GM21423 (cell line): ENCODE data around the gene ZBTB32.
"Not testable (repeated sequence)": the region's sequence is repeated elsewhere in the genome, so short reads cannot be mapped to it uniquely, and the experiment has no call there.

Source experiments
- ATAC-seq: cut with Tn5 transposase; IDR thresholded peaks from one replicate; pipeline ENCODE4 v1.9.1; 2021; ENCODE audit warnings: mild to moderate bottlenecking, moderate library complexity; ENCODE audit not compliant: unreplicated experiment

The ZBTB32 gene

GRCh38 chr19:35719402-35720162 is 15.2 kb downstream of the ZBTB32 start:
- ATAC-seq, result no peak

- ATAC-seq, result no peak
Measured at GRCh38 chr19:35720163-35720524, 15.8 kb downstream of the ZBTB32 start.

- ATAC-seq, result no peak
Measured at GRCh38 chr19:35720648-35721047, 16.3 kb downstream of the ZBTB32 start.

GRCh38 chr19:35721374-35721773 is 17.0 kb downstream of the ZBTB32 start:
- ATAC-seq, result no peak

GRCh38 chr19:35722461-35722860 is 18.1 kb downstream of the ZBTB32 start:
- ATAC-seq, result no peak

GRCh38 chr19:35722897-35723296 is 18.5 kb downstream of the ZBTB32 start:
- ATAC-seq, result no peak

GRCh38 chr19:35723671-35724070 is 19.3 kb downstream of the ZBTB32 start:
- no peak for ATAC-seq

GRCh38 chr19:35724132-35724531 is 19.8 kb downstream of the ZBTB32 start:
- not testable (repeated sequence) for ATAC-seq

- ATAC-seq, result no peak
Measured at GRCh38 chr19:35724560-35724959, 20.2 kb downstream of the ZBTB32 start.

GRCh38 chr19:35725216-35725861 is 21.0 kb downstream of the ZBTB32 start:
- no peak for ATAC-seq

- no peak for ATAC-seq
Measured at GRCh38 chr19:35727053-35727955, 22.9 kb downstream of the ZBTB32 start.

- ATAC-seq, result no peak
Measured at GRCh38 chr19:35727956-35728706, 23.8 kb downstream of the ZBTB32 start.

- ATAC-seq, result no peak
Measured at GRCh38 chr19:35729021-35729420, 24.7 kb downstream of the ZBTB32 start.

GRCh38 chr19:35729763-35730162 is 25.4 kb downstream of the ZBTB32 start:
- no peak for ATAC-seq

GRCh38 chr19:35730326-35730725 is 26.0 kb downstream of the ZBTB32 start:
- ATAC-seq, result no peak

GRCh38 chr19:35731353-35731752 is 27.0 kb downstream of the ZBTB32 start:
- ATAC-seq, result no peak

- no peak for ATAC-seq
Measured at GRCh38 chr19:35731779-35732405, 27.5 kb downstream of the ZBTB32 start.

- no peak for ATAC-seq
Measured at GRCh38 chr19:35732540-35733179, 28.3 kb downstream of the ZBTB32 start.

- ATAC-seq, result no peak
Measured at GRCh38 chr19:35733180-35734125, 29.1 kb downstream of the ZBTB32 start.
